Caco-2 (cell line): ENCODE measurements around the gene ABL1. TPM values are rescaled to one million over a fixed set of nuclear protein-coding genes. Genes with fewer than 3 reads are reported as not detected.

Experiments used
- BruUV-seq: library from RNA; stranded (reverse); fragments of 400-500 nt; replicated peaks from 2 replicates; lab custom pipeline; 2021; lab: Mats Ljungman, UMichigan
- CTCF ChIA-PET: fragments of 300-600 bp; sonication (Branson Sonifier 250); formaldehyde crosslinking; loops from one replicate; lab custom pipeline; 2022; ENCODE audit warnings: antibody characterized with exemption; lab: Charles Lee
- POLR2A ChIA-PET: fragments of 300-600 bp; sonication (Branson Sonifier 250); formaldehyde crosslinking; loops from one replicate; lab custom pipeline; 2022; ENCODE audit warnings: antibody characterized with exemption; lab: Charles Lee
- DNase-seq, 2 experiments: peaks; one replicate each; pipeline versions ENCODE4 v3.0.0 to v3.0.0-alpha.2; 2020 to 2022
- H3K27me3 ChIP-seq: replicated peaks from 2 replicates; pipeline ENCODE4 v1.6.0; 2011; ENCODE audit warnings: low read length; ENCODE audit not compliant: control insufficient read depth, insufficient read depth
- H3K36me3 ChIP-seq: 2 replicates; pipeline ENCODE4 v1.5.1; 2011; ENCODE audit warnings: low read length; ENCODE audit not compliant: control insufficient read depth, insufficient read depth
- H3K4me1 ChIP-seq: fragments of 250-450 bp; sonication (Bioruptor Pico); 2 replicates; pipeline ENCODE4 v1.5.1; 2020; ENCODE audit warnings: mild to moderate bottlenecking
- H3K4me3 ChIP-seq: 2 replicates; pipeline ENCODE4 v1.5.1; 2011; ENCODE audit warnings: low read depth, mild to moderate bottlenecking, control low read depth, low read length
- H3K9me3 ChIP-seq: fragments of 250-450 bp; sonication (Bioruptor Pico); 2 replicates; pipeline ENCODE4 v1.5.1; 2020; ENCODE audit warnings: mild to moderate bottlenecking, moderate library complexity
- H3K27ac Mint-ChIP-seq: one replicate; pipeline ENCODE4 v1.8.0; 2022; ENCODE audit warnings: mixed read lengths; ENCODE audit not compliant: unreplicated experiment
- H3K27me3 Mint-ChIP-seq: one replicate; pipeline ENCODE4 v1.8.0; 2022; ENCODE audit warnings: mixed read lengths; ENCODE audit not compliant: insufficient read depth, unreplicated experiment
- H3K36me3 Mint-ChIP-seq: one replicate; pipeline ENCODE4 v1.8.0; 2022; ENCODE audit warnings: mild to moderate bottlenecking, mixed read lengths; ENCODE audit not compliant: insufficient read depth, unreplicated experiment
- H3K4me1 Mint-ChIP-seq: one replicate; pipeline ENCODE4 v1.8.0; 2022; ENCODE audit warnings: low read depth, mixed read lengths; ENCODE audit not compliant: unreplicated experiment
- H3K4me3 Mint-ChIP-seq: one replicate; pipeline ENCODE4 v1.8.0; 2022; ENCODE audit warnings: mild to moderate bottlenecking, moderate library complexity, mixed read lengths; ENCODE audit not compliant: unreplicated experiment
- H3K9me3 Mint-ChIP-seq: one replicate; pipeline ENCODE4 v1.8.0; 2022; ENCODE audit warnings: mixed read lengths; ENCODE audit not compliant: unreplicated experiment
- intact Hi-C: fragments of 100-400 bp; cut with micrococcal nuclease; formaldehyde crosslinking; loops from one replicate; pipeline ENCODE4 v1.10.0; 2022; ENCODE audit not compliant: unreplicated experiment
- total RNA-seq: library from RNA; stranded (reverse); gene quantifications from 2 replicates; pipeline ENCODE4 v1.2.3, GENCODE V29; 2022
- TF ChIP-seq, protein P1 (sequence below), 2 experiments: fragments of 200-600 bp in 1 of 2; IDR thresholded peaks; 1 replicate in 1 of 2; 2 replicates in 1 of 2; pipeline versions ENCODE4 v1.5.1 to v1.8.0; 2011 to 2022; ENCODE audit warnings: antibody characterized with exemption in 1 of 2, control low read depth in 1 of 2, inconsistent platforms in 1 of 2, low read depth in 1 of 2, low read length in 1 of 2, mild to moderate bottlenecking in 1 of 2, moderate library complexity in 1 of 2; ENCODE audit not compliant: insufficient read depth in 1 of 2, severe bottlenecking in 1 of 2, unreplicated experiment in 1 of 2

The ABL1 gene
- total RNA-seq, 1 experiment from 2014 or later, result 55.2 TPM

DNA sequence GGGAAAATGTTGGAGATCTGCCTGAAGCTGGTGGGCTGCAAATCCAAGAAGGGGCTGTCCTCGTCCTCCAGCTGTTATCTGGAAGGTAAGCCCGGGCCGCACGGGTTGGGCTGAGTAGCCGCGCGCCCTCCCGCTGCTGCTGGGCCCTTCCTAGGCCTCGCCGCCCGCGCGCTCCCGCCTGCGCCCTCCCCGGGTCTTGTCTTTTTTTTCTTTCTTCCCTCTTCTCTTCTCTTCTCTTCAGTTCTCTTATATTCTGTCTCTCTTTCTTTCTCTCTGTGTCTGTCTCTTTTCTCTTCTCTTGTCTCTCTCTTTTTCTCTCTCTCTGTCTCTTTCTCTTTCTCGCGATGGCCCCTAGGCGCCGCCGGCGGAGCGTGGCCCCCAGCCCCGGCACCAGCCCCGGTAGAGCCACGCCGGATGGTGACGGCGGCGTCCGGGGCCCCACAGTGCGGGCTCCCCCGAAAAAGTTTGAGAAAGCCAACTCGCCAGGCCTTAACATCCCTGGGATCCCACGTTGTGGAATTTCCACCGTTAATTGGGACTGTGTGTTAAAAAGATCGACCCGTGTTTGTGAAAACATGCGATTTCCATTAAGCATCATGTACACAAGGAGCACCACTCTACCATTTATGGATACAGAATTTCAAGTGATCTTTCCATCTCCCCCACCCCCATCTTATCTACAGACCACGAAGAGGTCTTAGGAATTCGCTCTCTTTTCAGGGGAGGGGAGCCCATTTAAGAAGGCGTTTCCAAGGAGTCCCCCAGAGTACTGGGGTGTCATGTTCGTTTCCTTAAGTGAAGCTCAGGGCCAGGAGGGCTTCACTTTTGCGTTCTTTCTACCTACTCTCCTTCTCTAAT, 616 bp downstream of the ABL1 start:
- CTCF ChIA-PET, result interaction anchor here (0.9 kb wide), 1 partner anchor 31 kb away, joined by 5 read pairs; no protein-coding TSS in a partner anchor
- intact Hi-C loops, result no loop called here
- H3K27me3 Mint-ChIP-seq, result no peaks in the 10 kb centered on the region
- H3K9me3 Mint-ChIP-seq, result no peaks in the 10 kb centered on the region
- H3K4me3 ChIP-seq, result peak overlapping the region; percentile 79
- H3K36me3 Mint-ChIP-seq, result peaks cover 22% of the 10 kb centered on the region
- peak; percentile 66 to 70 for DNase-seq
- H3K4me1 Mint-ChIP-seq, result peaks cover 16% of the 10 kb centered on the region
- peak overlapping the region; percentile 94 for H3K27ac Mint-ChIP-seq
- TF ChIP-seq, protein P1, sequence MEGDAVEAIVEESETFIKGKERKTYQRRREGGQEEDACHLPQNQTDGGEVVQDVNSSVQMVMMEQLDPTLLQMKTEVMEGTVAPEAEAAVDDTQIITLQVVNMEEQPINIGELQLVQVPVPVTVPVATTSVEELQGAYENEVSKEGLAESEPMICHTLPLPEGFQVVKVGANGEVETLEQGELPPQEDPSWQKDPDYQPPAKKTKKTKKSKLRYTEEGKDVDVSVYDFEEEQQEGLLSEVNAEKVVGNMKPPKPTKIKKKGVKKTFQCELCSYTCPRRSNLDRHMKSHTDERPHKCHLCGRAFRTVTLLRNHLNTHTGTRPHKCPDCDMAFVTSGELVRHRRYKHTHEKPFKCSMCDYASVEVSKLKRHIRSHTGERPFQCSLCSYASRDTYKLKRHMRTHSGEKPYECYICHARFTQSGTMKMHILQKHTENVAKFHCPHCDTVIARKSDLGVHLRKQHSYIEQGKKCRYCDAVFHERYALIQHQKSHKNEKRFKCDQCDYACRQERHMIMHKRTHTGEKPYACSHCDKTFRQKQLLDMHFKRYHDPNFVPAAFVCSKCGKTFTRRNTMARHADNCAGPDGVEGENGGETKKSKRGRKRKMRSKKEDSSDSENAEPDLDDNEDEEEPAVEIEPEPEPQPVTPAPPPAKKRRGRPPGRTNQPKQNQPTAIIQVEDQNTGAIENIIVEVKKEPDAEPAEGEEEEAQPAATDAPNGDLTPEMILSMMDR (IDR thresholded peaks at IDR 0.05; ENCODE audit: insufficient read depth in 1 of 2, low read depth in 1 of 2, low read length in 1 of 2, severe bottlenecking in 1 of 2, unreplicated experiment in 1 of 2), result no peak
- H3K27me3 ChIP-seq, result no peaks in the 10 kb centered on the region
- TSS peak; percentile 41 for BruUV-seq
- POLR2A ChIA-PET, result interaction anchor here (0.5 kb wide), 1 partner anchor 102 kb away, joined by 3 read pairs; no protein-coding TSS in a partner anchor
- no peaks in the 10 kb centered on the region for H3K36me3 ChIP-seq
- H3K9me3 ChIP-seq, result no peaks in the 10 kb centered on the region
- H3K4me3 Mint-ChIP-seq, result peak overlapping the region; percentile 93
- H3K4me1 ChIP-seq, result peaks cover 8% of the 10 kb centered on the region; the same call in 1 of the 2 replicates

DNA sequence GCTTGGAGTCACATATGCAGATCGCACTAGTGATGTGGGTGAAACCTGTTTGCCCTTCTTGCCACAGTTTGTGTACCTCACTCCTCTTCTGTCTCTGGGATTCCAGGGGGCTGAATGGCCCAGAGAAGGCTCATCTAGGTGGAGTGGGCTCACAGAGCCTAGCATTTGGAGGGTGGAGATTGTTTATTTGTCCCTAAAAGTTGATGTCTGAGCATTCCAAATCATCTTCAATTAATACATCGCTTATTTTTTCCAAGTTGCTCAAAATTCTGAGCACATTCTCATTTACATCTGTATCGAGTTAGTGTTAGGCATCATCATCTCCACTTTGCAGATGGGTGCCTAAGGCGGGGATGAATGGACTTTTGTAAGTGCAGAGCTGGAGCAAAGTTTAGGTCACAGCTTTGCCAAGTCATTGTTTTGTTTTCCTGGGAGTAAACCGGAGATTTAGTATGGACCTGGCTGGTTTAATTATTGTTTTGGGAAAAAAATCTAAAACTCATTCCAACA, 2.0 kb downstream of the ABL1 start:
- H3K36me3 Mint-ChIP-seq, result peaks cover 17% of the 10 kb centered on the region
- ChIA-PET POLR2A (interaction anchor here (0.7 kb wide), 1 partner anchor 17 kb away, joined by 6 read pairs; no protein-coding TSS in a partner anchor), CTCF (no interaction called here)

DNA sequence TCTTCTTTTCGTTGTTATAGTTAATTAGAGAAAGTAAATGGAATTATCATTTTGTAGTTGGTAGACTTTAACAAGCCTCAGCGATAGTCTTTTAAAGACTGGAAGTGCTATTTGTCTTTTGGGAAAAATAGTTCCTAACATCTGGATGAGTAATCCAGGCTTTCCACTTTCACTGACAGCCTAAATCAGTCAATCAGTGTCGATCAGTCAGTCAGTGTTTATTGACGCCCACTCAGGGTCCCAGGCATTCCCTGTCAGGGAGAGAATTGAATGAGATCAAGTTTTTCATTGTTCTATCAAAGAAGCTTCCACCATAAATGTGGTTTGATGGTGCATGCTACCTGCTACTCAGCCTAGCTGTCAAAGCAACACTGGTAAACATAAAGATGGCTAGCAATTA, 2.6 kb downstream of the ABL1 start:
- CTCF ChIA-PET, result no interaction called here
- Mint-ChIP-seq H3K36me3 (peaks cover 17% of the 10 kb centered on the region), H3K9me3 (no peaks in the 10 kb centered on the region), H3K27me3 (no peaks in the 10 kb centered on the region), H3K4me3 (no peak overlapping the region), H3K4me1 (peaks cover 25% of the 10 kb centered on the region), H3K27ac (no peak overlapping the region)
- Histone ChIP-seq H3K9me3 (no peaks in the 10 kb centered on the region), H3K27me3 (no peaks in the 10 kb centered on the region), H3K36me3 (no peaks in the 10 kb centered on the region), H3K4me1 (peaks cover 12% of the 10 kb centered on the region; the same call in 1 of the 2 replicates), H3K4me3 (no peak overlapping the region)
- TF ChIP-seq, protein P1 (IDR thresholded peaks at IDR 0.05; ENCODE audit: insufficient read depth in 1 of 2, low read depth in 1 of 2, low read length in 1 of 2, severe bottlenecking in 1 of 2, unreplicated experiment in 1 of 2), result no peak
- BruUV-seq, result no TSS peak
- intact Hi-C loops, result no loop called here
- no peak for DNase-seq
- POLR2A ChIA-PET, result no interaction called here

More for the DNA sequence above, 2.0 kb downstream of the ABL1 start:
- intact Hi-C loops, result no loop called here
- no peaks in the 10 kb centered on the region for H3K27me3 ChIP-seq
- DNase-seq, result no peak
- H3K4me1 Mint-ChIP-seq, result peaks cover 22% of the 10 kb centered on the region
- peak overlapping the region; percentile 93 for H3K4me3 Mint-ChIP-seq
- peaks cover 9% of the 10 kb centered on the region; the same call in 1 of the 2 replicates for H3K4me1 ChIP-seq
- no peaks in the 10 kb centered on the region for H3K36me3 ChIP-seq
- H3K27ac Mint-ChIP-seq, result peak overlapping the region; percentile 23
- no TSS peak for BruUV-seq
- H3K27me3 Mint-ChIP-seq, result no peaks in the 10 kb centered on the region
- no peaks in the 10 kb centered on the region for H3K9me3 ChIP-seq
- TF ChIP-seq, protein P1 (IDR thresholded peaks at IDR 0.05; ENCODE audit: insufficient read depth in 1 of 2, low read depth in 1 of 2, low read length in 1 of 2, severe bottlenecking in 1 of 2, unreplicated experiment in 1 of 2), result no peak
- H3K4me3 ChIP-seq, result no peak overlapping the region
- no peaks in the 10 kb centered on the region for H3K9me3 Mint-ChIP-seq
